Epidermal melanocyte (primary cell): ENCODE measurements around the gene IFNL3.

Experiments used
- DNase-seq: peaks from one replicate; pipeline ENCODE4 v3.0.0; 2011; ENCODE audit warnings: low spot score; ENCODE audit not compliant: insufficient read length

The IFNL3 gene

GRCh38 chr19:39194832-39195542 is 49.8 kb downstream of the IFNL3 start:
- DNase-seq, result no peak

GRCh38 chr19:39193803-39194202 is 51.0 kb downstream of the IFNL3 start:
- DNase-seq, result no peak
